IPS DF 4.7 (cell line): Measurements from ENCODE around the gene CEMP1.
"Not testable (repeated sequence)": the region's sequence is repeated elsewhere in the genome, so short reads cannot be mapped to it uniquely, and the experiment has no call there.

ENCODE experiments used
- DNase-seq: peaks from one replicate; pipeline ENCODE4 v3.0.0-alpha.2; 2013; ENCODE audit warnings: low spot score; ENCODE audit errors: extremely low read depth

Gene CEMP1

GRCh38 chr16:2537451-2538379, 6.5 kb upstream of the CEMP1 start, which contains the start of gene PDPK1:
Gene PDPK1 (plus strand): TSS chr16:2538021. CDS start chr16:2538113, 92 bp downstream.
- DNase-seq, result no peak

- DNase-seq, result no peak
Measured at GRCh38 chr16:2535625-2536013, 4.4 kb upstream of the CEMP1 start.

GRCh38 chr16:2534335-2534734, 3.1 kb upstream of the CEMP1 start:
- DNase-seq, result not testable (repeated sequence)

- DNase-seq, result no peak
Measured at GRCh38 chr16:2533912-2534311, 2.7 kb upstream of the CEMP1 start.

GRCh38 chr16:2533142-2533755, 2.0 kb upstream of the CEMP1 start:
- not testable (repeated sequence) for DNase-seq

- no peak for DNase-seq
Measured at GRCh38 chr16:2532494-2533141, 1.4 kb upstream of the CEMP1 start.

GRCh38 chr16:2531696-2532493, 687 bp upstream of the CEMP1 start:
- DNase-seq, result no peak

- DNase-seq, result no peak
Measured at GRCh38 chr16:2530629-2531318, 434 bp downstream of the CEMP1 start.

- DNase-seq, result no peak
Measured at GRCh38 chr16:2529961-2530628, 1.1 kb downstream of the CEMP1 start.

- DNase-seq, result no peak
Measured at GRCh38 chr16:2529061-2529931, 1.9 kb downstream of the CEMP1 start.

GRCh38 chr16:2528161-2529060, 2.8 kb downstream of the CEMP1 start:
- no peak for DNase-seq

- no peak for DNase-seq
Measured at GRCh38 chr16:2527784-2528100, 3.5 kb downstream of the CEMP1 start.

GRCh38 chr16:2527071-2527783, 4.0 kb downstream of the CEMP1 start:
- no peak for DNase-seq

- no peak for DNase-seq
Measured at GRCh38 chr16:2526135-2526534, 5.1 kb downstream of the CEMP1 start.

- no peak for DNase-seq
Measured at GRCh38 chr16:2524339-2524938, 6.8 kb downstream of the CEMP1 start.

GRCh38 chr16:2523801-2524231, 7.4 kb downstream of the CEMP1 start:
- DNase-seq, result no peak
